ENCODE data around the gene PSAPL1. TPM values are rescaled to one million over a fixed set of nuclear protein-coding genes. Genes with fewer than 3 reads are reported as not detected.

The PSAPL1 gene
- under 1 TPM in 1 of 7 donors, not detected in 6; 0.34 TPM for total RNA-seq
- not detected for polyA plus RNA-seq
- long read RNA-seq, donor 1 = 0 reads
- long read RNA-seq, donor 2 = 0 reads
- long read RNA-seq, donor 3, full-length matches to known transcripts = 1 of 1 reads
- long read RNA-seq, donor 3, partial matches to known transcripts = 0 of 1 reads
- long read RNA-seq, donor 3, other reads (novel, unspliced or antisense) = 0 of 1 reads

- DNase-seq = peak in 3 of 5 donors; percentile 56 to 81 (median 58)
- 13 to 20% (median 16%) methylated on average over 7 of the region's 7 CpGs for WGBS, 3 donors
- intact Hi-C loops (cut with DNase I) = no loop called here
Measured at GRCh38 chr4:7434766-7435150, at the start of gene PSAPL1. TSS of gene PSAPL1 (minus strand) at chr4:7434930. CDS start at chr4:7434879, 51 bp downstream.

GRCh38 chr4:7481227-7481626 lies 46.5 kb upstream of the PSAPL1 start:
- no peaks in the 10 kb centered on the region for H3K4me1 ChIP-seq (ENCODE audit: insufficient read depth)
- DNase-seq = no peak
- H3K9me3 ChIP-seq = no peaks in the 10 kb centered on the region
- no peak overlapping the region for H3K27ac ChIP-seq
- intact Hi-C loops (cut with DNase I) = no loop called here
- no peak overlapping the region for H3K4me3 ChIP-seq
- WGBS, 3 donors = 86 to 93% (median 89%) methylated on average over 14 of the region's 14 CpGs
- no peaks in the 10 kb centered on the region for H3K27me3 ChIP-seq
- H3K36me3 ChIP-seq = no peaks in the 10 kb centered on the region
- TF ChIP-seq CTCF (IDR thresholded peaks at IDR 0.05) = no peak
- no peak for TF ChIP-seq POLR2A (IDR thresholded peaks at IDR 0.05)
- TF ChIP-seq EP300 (IDR thresholded peaks at IDR 0.05) = no peak

More at GRCh38 chr4:7434766-7435150, at the start of gene PSAPL1:
- no peak within 1 kb of the TSS for H3K27ac ChIP-seq
- H3K27me3 ChIP-seq = no peaks in the 10 kb centered on the region
- no peak within 1 kb of the TSS for H3K4me3 ChIP-seq
- H3K9me3 ChIP-seq = no peaks in the 10 kb centered on the region
- H3K4me1 ChIP-seq (ENCODE audit: insufficient read depth) = peaks cover 10% of the 10 kb centered on the region
- TF ChIP-seq CTCF (IDR thresholded peaks at IDR 0.05) (no peak), EP300 (IDR thresholded peaks at IDR 0.05) (no peak), POLR2A (IDR thresholded peaks at IDR 0.05) (no peak)
- no peaks in the 10 kb centered on the region for H3K36me3 ChIP-seq

GRCh38 chr4:7480423-7480822 lies 45.7 kb upstream of the PSAPL1 start:
- Histone ChIP-seq H3K4me3 (no peak overlapping the region), H3K36me3 (no peaks in the 10 kb centered on the region), H3K27ac (no peak overlapping the region), H3K27me3 (no peaks in the 10 kb centered on the region), H3K9me3 (no peaks in the 10 kb centered on the region), H3K4me1 (ENCODE audit: insufficient read depth) (no peaks in the 10 kb centered on the region)
- no peak for DNase-seq
- intact Hi-C loops (cut with DNase I) = no loop called here
- WGBS, 3 donors = 92 to 93% (median 93%) methylated on average over 16 of the region's 16 CpGs
- TF ChIP-seq EP300 (IDR thresholded peaks at IDR 0.05) = no peak
- TF ChIP-seq CTCF (IDR thresholded peaks at IDR 0.05) = no peak
- no peak for TF ChIP-seq POLR2A (IDR thresholded peaks at IDR 0.05)

- Histone ChIP-seq H3K9me3 (no peaks in the 10 kb centered on the region), H3K4me3 (no peak overlapping the region), H3K27ac (no peak overlapping the region), H3K27me3 (no peaks in the 10 kb centered on the region), H3K4me1 (ENCODE audit: insufficient read depth) (no peaks in the 10 kb centered on the region), H3K36me3 (no peaks in the 10 kb centered on the region)
- intact Hi-C loops (cut with DNase I) = no loop called here
- 73 to 90% (median 77%) methylated on average over 11 of the region's 11 CpGs for whole genome bisulfite sequencing, 3 donors
- TF ChIP-seq POLR2A (IDR thresholded peaks at IDR 0.05) = no peak
- TF ChIP-seq EP300 (IDR thresholded peaks at IDR 0.05) = no peak
- TF ChIP-seq CTCF (IDR thresholded peaks at IDR 0.05) = no peak
- no peak for DNase-seq
Measured at GRCh38 chr4:7478665-7479064, 43.9 kb upstream of the PSAPL1 start.

Measured in ovary (tissue), 10 donors.